Ascending aorta (tissue), 2 donors: Measurements from ENCODE around the gene WFDC10A. TPM values are rescaled to one million over a fixed set of nuclear protein-coding genes. Genes with fewer than 3 reads are reported as not detected.

Experiments
- DNase-seq, 2 donors: peaks; one replicate each; pipeline ENCODE4 v3.0.0-alpha.2; 2019; ENCODE audit warnings: low spot score in 2 of 2
- H3K27ac ChIP-seq, 2 donors: fragments of 200-600 bp; sonication (generic); one replicate each; pipeline ENCODE4 v1.5.1; 2016 to 2017; ENCODE audit warnings: mild to moderate bottlenecking in 1 of 2
- H3K27me3 ChIP-seq: fragments of 200-600 bp; sonication (generic); one replicate; pipeline ENCODE4 v1.5.1; 2017
- H3K36me3 ChIP-seq, 2 donors: fragments of 200-600 bp; sonication (generic); one replicate each; pipeline ENCODE4 v1.5.1; 2016
- H3K4me1 ChIP-seq, 2 donors: fragments of 200-600 bp; sonication (generic); one replicate each; pipeline ENCODE4 v1.5.1; 2016 to 2017; ENCODE audit warnings: mild to moderate bottlenecking in 1 of 2
- H3K4me3 ChIP-seq, 2 donors: fragments of 200-600 bp; sonication (generic); one replicate each; pipeline ENCODE4 v1.5.1; 2016 to 2017; ENCODE audit warnings: mild to moderate bottlenecking in 1 of 2
- H3K9me3 ChIP-seq, 2 donors: fragments of 200-600 bp; sonication (generic); one replicate each; pipeline ENCODE4 v1.5.1; 2016
- intact Hi-C: fragments of 100-400 bp; cut with DNase I; formaldehyde crosslinking; loops from one replicate; pipeline ENCODE4 v1.15.1; 2023
- total RNA-seq: library from RNA; depleted of rRNA; stranded (reverse); fragments of >200 nt; gene quantifications from one replicate; pipeline ENCODE4 v1.1.0, GENCODE V29; 2016
- TF ChIP-seq, protein P1 (sequence below), 3 experiments: fragments of 200-600 bp in 2 of 3; fragments of 450-650 bp in 1 of 3; sonication (generic) in 2 of 3; IDR thresholded peaks; one replicate each; pipeline ENCODE4 v1.5.1; 2016 to 2019; ENCODE audit warnings: antibody characterized with exemption in 3 of 3, mild to moderate bottlenecking in 1 of 3, moderate library complexity in 1 of 3

Gene WFDC10A
- total RNA-seq, 1 donor from 2014 or later = not detected

DNA sequence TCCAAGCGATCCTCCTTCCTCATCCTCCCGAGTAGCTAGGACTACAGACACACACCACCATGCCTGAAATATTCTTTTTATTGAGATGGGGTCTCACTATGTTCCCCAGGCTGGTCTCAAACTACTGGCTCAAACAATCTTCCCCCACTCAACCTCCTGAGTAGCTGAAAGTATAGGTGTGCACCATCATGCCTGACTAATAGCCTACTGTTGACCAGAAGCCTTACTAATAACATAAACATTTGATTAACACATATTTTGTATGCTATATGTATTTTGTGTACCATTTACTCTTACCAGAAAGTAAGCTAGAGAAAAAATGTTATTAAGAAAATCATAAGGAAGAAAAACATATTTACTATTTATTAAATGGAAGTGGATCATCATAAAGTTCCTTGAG lies 11.9 kb upstream of the WFDC10A start:
- Histone ChIP-seq H3K36me3 (no peaks in the 10 kb centered on the region), H3K27ac (no peak overlapping the region), H3K4me1 (no peaks in the 10 kb centered on the region), H3K9me3 (no peaks in the 10 kb centered on the region), H3K27me3 (no peaks in the 10 kb centered on the region), H3K4me3 (no peak overlapping the region)
- no peak for DNase-seq
- TF ChIP-seq, protein P1, sequence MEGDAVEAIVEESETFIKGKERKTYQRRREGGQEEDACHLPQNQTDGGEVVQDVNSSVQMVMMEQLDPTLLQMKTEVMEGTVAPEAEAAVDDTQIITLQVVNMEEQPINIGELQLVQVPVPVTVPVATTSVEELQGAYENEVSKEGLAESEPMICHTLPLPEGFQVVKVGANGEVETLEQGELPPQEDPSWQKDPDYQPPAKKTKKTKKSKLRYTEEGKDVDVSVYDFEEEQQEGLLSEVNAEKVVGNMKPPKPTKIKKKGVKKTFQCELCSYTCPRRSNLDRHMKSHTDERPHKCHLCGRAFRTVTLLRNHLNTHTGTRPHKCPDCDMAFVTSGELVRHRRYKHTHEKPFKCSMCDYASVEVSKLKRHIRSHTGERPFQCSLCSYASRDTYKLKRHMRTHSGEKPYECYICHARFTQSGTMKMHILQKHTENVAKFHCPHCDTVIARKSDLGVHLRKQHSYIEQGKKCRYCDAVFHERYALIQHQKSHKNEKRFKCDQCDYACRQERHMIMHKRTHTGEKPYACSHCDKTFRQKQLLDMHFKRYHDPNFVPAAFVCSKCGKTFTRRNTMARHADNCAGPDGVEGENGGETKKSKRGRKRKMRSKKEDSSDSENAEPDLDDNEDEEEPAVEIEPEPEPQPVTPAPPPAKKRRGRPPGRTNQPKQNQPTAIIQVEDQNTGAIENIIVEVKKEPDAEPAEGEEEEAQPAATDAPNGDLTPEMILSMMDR (IDR thresholded peaks at IDR 0.05) = no peak
- intact Hi-C loops = no loop called here

DNA sequence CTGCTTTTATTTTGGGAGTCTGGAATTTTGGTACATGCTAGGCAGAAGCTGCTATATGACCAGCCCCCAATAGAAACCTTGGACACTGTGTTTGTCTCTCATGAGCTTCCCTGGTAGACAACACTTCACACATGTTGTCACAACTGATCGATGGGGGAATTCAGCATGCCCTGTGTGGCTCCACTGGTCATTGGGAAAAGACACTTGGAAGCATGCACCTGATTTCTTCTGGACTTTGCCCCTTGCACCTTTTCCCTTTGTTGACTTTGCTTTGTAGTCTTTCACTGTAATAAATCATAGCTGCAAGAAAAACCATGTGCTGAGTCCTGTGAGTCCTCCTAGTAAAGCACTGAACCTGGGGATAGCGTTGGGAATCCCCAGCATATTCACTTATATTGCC lies 7.9 kb upstream of the WFDC10A start:
- peaks cover 0 to 8% of the 10 kb centered on the region in 2 donors for H3K9me3 ChIP-seq
- DNase-seq = no peak
- no peaks in the 10 kb centered on the region for H3K4me1 ChIP-seq
- no peak overlapping the region for H3K27ac ChIP-seq
- TF ChIP-seq, protein P1 (IDR thresholded peaks at IDR 0.05) = no peak
- no peaks in the 10 kb centered on the region for H3K27me3 ChIP-seq
- intact Hi-C loops = no loop called here
- H3K4me3 ChIP-seq = no peak overlapping the region
- no peaks in the 10 kb centered on the region for H3K36me3 ChIP-seq

DNA sequence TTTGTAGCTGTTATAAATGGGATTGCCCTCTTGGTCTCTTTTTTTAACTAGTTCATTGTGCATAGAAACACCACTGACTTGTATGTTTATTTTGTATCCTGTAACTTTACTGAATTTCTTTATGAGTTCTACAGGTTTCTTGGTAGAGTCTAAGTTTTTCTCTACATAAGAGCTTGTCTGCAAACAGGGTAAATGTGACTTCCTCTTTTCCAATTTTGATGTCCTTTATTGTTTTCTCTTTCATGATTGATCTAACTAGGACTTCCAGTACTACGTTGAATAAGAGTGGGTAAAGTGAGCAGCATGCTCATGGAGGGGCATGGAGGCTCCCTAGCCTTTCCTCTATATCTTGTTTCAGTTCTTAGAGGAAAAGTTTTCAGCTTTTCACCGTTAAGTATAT lies 3.0 kb upstream of the WFDC10A start:
- Histone ChIP-seq H3K27me3 (no peaks in the 10 kb centered on the region), H3K4me1 (no peaks in the 10 kb centered on the region), H3K27ac (no peak overlapping the region), H3K9me3 (peaks cover 0 to 8% of the 10 kb centered on the region in 2 donors), H3K4me3 (no peak overlapping the region), H3K36me3 (no peaks in the 10 kb centered on the region)
- TF ChIP-seq, protein P1 (IDR thresholded peaks at IDR 0.05) = no peak
- no peak for DNase-seq
- intact Hi-C loops = no loop called here

DNA sequence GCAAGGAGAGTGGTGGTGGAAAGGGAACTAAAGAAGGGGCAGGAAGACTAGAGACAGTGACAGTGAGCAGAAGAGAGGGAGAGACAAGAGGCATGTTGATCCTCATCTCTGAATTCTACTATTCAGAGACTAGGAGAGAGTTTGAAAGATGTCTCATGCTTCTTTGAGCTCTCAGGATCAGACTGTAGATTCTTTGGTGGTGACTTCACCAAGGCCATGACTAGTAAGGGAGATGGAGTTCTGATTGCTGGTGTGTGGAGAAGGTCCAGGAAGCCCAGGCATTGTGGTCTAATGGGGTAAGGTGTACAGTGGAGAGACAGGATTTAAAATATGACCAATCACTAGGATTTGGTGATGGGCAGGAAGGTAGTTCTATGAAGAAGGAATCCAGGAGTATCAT lies 832 bp downstream of the WFDC10A start:
- no peak for DNase-seq
- H3K4me3 ChIP-seq = no peak overlapping the region
- H3K27ac ChIP-seq = no peak overlapping the region
- H3K9me3 ChIP-seq = no peaks in the 10 kb centered on the region
- no peaks in the 10 kb centered on the region for H3K36me3 ChIP-seq
- H3K27me3 ChIP-seq = no peaks in the 10 kb centered on the region
- TF ChIP-seq, protein P1 (IDR thresholded peaks at IDR 0.05) = no peak
- intact Hi-C loops = no loop called here
- H3K4me1 ChIP-seq = no peaks in the 10 kb centered on the region

DNA sequence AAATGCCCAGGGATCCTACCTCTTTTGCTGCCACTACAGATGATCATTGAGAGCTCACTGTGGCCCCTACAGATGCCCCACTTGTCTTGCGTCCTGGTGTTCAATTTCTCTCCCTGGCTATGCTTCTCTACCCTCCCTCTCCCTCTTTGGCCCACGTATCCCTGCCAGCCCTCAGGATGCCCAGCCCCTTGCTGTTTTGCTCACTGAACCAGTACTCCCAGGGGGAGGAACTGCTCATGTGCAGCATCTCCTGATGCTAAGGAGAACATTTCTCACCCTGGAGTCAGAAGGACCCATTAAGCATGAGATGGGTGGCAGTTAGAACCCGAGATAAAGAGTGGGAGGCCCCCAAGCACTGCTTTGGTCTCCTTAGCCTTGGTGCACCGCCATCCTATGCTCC lies 1.6 kb downstream of the WFDC10A start, which contains the start of gene WFDC9:
Gene WFDC9 (minus strand): TSS at position 101 of the 400 bp plus-strand sequence. CDS start 21,103 bp downstream, outside the sequence.
- Histone ChIP-seq H3K36me3 (no peaks in the 10 kb centered on the region), H3K27me3 (no peaks in the 10 kb centered on the region), H3K9me3 (no peaks in the 10 kb centered on the region), H3K4me3 (no peak within 1 kb of the TSS), H3K4me1 (no peaks in the 10 kb centered on the region), H3K27ac (no peak within 1 kb of the TSS)
- DNase-seq = no peak
- TF ChIP-seq, protein P1 (IDR thresholded peaks at IDR 0.05) = no peak
- intact Hi-C loops = no loop called here

DNA sequence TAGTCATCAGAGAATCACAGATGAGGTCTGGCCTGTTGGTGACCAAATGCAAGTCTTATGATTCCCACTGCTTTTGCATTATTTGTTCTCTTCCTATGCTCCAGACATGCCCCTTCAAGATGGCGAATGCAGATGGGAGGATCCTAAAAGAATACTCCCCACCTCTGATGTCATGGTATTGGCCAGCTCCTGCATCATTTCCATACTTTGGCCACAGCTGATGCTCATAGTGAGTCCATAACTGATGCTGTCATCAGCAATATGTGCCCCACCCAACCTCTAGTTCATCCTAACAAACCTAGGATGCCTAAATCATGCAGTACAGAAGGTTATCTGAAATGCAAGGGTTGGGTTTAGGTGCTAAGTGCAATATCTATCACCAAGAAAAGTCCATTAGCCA lies 7.0 kb downstream of the WFDC10A start:
- no peak overlapping the region for H3K27ac ChIP-seq
- no peaks in the 10 kb centered on the region for H3K4me1 ChIP-seq
- H3K36me3 ChIP-seq = no peaks in the 10 kb centered on the region
- intact Hi-C loops = no loop called here
- no peak overlapping the region for H3K4me3 ChIP-seq
- H3K9me3 ChIP-seq = no peaks in the 10 kb centered on the region
- TF ChIP-seq, protein P1 (IDR thresholded peaks at IDR 0.05) = no peak
- no peak for DNase-seq
- H3K27me3 ChIP-seq = no peaks in the 10 kb centered on the region
